Activated naive CD8-positive, alpha-beta T cell treated with anti-CD3 and anti-CD28 coated beads, Interleukin-2, amount 10 ng/mL, durations not matched to agents 7 days and 5 days (primary cell): ENCODE measurements around the gene PPFIA2. TPM values are rescaled to one million over a fixed set of nuclear protein-coding genes. Genes with fewer than 3 reads are reported as not detected.

Experiments
- ATAC-seq: fragments of 150-1000 bp; cut with Tn5 transposase; one replicate; pipeline ENCODE4 v1.10.0; 2021; ENCODE audit warnings: low read depth, moderate library complexity
- POLR2A ChIA-PET: fragments of 350-600 bp; sonication (Branson Sonifier 250); formaldehyde crosslinking; loops from one replicate; lab custom pipeline; 2021; ENCODE audit warnings: antibody characterized with exemption; lab: Charles Lee
- DNase-seq: peaks from one replicate; pipeline ENCODE4 v3.0.0; 2021
- H3K27ac Mint-ChIP-seq: one replicate; pipeline ENCODE4 v1.8.0; 2022; ENCODE audit warnings: mild to moderate bottlenecking, mixed read lengths
- H3K27me3 Mint-ChIP-seq: one replicate; pipeline ENCODE4 v1.8.0; 2022; ENCODE audit warnings: mild to moderate bottlenecking, moderate library complexity, mixed read lengths
- H3K36me3 Mint-ChIP-seq: one replicate; pipeline ENCODE4 v1.8.0; 2021; ENCODE audit warnings: mild to moderate bottlenecking, mixed read lengths
- H3K4me1 Mint-ChIP-seq: one replicate; pipeline ENCODE4 v1.8.0; 2021; ENCODE audit warnings: mixed read lengths
- H3K4me3 Mint-ChIP-seq: one replicate; pipeline ENCODE4 v1.8.0; 2022; ENCODE audit warnings: mild to moderate bottlenecking, moderate library complexity, mixed read lengths
- H3K9me3 Mint-ChIP-seq: one replicate; pipeline ENCODE4 v1.8.0; 2021; ENCODE audit warnings: mixed read lengths
- total RNA-seq, 2 experiments: library from RNA; stranded (reverse); gene quantifications; one replicate each; pipeline ENCODE4 v1.2.3, GENCODE V29; 2021

PPFIA2 gene
- total RNA-seq, 2 experiments from 2014 or later, result not detected

DNA sequence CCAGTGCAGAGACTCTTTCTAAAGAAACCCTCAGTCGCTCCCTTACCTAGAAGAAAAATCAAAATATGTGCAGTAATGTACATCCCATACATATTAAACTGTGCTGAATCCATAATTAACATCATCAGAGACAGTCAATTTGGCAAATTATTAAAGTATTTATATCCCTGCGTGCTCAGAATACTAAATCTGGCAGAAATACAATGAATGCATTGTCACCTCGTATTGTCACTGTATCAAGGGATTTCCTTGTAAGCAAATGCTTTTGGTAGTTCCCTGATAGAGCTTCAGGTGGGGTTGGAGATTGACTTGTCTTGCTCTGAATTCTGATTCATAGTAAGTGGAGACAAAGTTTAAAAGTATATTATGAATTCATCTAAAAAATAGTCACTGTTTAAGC, 319.1 kb downstream of the PPFIA2 start:
- H3K4me3 Mint-ChIP-seq, result no peak overlapping the region
- no peak overlapping the region for H3K27ac Mint-ChIP-seq
- no peaks in the 10 kb centered on the region for H3K27me3 Mint-ChIP-seq
- no peaks in the 10 kb centered on the region for H3K9me3 Mint-ChIP-seq
- POLR2A ChIA-PET, result no interaction called here
- no peak for DNase-seq
- no peaks in the 10 kb centered on the region for H3K36me3 Mint-ChIP-seq
- no peak for ATAC-seq
- no peaks in the 10 kb centered on the region for H3K4me1 Mint-ChIP-seq

DNA sequence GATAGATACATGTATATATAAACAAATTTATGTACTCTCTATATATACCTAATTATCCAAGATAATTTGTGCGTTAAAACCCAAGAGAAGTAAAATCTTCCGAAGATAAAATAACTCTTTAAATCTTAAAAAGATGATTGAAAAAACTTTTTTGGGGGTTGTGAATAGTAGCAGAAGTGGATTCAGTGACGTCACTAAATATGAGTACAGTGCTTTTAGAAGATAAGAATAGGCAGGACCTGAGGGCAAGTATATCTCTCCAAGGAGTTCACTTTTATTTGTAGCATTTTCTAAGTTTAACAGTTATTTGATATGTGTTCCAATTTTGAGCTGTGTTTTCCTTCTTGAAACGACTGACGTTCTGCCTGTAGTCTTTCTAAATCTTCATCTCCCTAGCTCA, 319.8 kb downstream of the PPFIA2 start:
- H3K27me3 Mint-ChIP-seq, result no peaks in the 10 kb centered on the region
- no peaks in the 10 kb centered on the region for H3K9me3 Mint-ChIP-seq
- no peaks in the 10 kb centered on the region for H3K36me3 Mint-ChIP-seq
- DNase-seq (no peak), ATAC-seq (no peak)
- H3K4me3 Mint-ChIP-seq, result no peak overlapping the region
- H3K27ac Mint-ChIP-seq, result no peak overlapping the region
- POLR2A ChIA-PET, result no interaction called here
- H3K4me1 Mint-ChIP-seq, result no peaks in the 10 kb centered on the region

DNA sequence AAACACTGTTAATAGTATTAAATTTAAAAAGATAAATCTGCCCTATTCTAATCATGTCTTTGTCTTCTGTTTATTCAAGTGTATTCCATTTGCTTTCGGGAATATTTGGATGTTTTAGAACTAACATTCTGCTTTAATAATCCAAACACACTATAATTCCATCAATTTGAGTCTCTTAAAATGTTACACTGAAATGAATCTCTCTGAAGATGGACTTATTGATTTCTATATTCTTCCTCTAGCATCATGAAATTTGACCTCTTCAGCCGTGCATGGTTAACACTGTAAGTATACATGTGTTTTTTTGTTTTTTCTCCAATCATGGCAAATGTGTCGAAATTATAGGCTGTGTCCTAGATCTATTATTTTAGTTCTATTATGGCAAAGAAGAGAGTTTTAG, 342.1 kb downstream of the PPFIA2 start:
- no peak for ATAC-seq
- POLR2A ChIA-PET, result no interaction called here
- H3K27ac Mint-ChIP-seq, result no peak overlapping the region

DNA sequence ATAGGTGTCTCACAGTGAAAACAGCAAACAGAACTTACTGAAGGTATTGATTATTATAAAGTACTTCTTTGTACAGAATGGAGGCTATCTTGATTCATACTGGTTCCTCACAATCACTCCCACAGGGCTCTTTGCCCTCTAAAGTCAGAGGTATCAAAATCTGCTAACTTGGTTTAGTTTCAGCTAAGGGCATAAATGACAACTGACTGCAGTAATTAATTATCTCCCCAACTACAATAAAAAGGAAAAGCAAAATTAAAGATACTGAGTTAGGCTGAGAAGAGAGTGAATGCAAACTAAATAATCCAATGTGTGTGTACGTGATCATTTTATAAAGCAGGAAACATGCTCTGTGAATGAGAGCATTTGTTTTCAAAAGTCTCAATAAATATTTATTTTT, 342.6 kb downstream of the PPFIA2 start:
- Mint-ChIP-seq H3K27me3 (no peaks in the 10 kb centered on the region), H3K27ac (no peak overlapping the region), H3K36me3 (no peaks in the 10 kb centered on the region), H3K9me3 (peaks cover 1% of the 10 kb centered on the region), H3K4me3 (no peak overlapping the region), H3K4me1 (no peaks in the 10 kb centered on the region)
- DNase-seq (no peak), ATAC-seq (no peak)
- POLR2A ChIA-PET, result no interaction called here

More for the DNA sequence above, 342.1 kb downstream of the PPFIA2 start:
- H3K9me3 Mint-ChIP-seq, result no peaks in the 10 kb centered on the region
- DNase-seq, result no peak
- no peaks in the 10 kb centered on the region for H3K27me3 Mint-ChIP-seq
- no peaks in the 10 kb centered on the region for H3K4me1 Mint-ChIP-seq
- H3K4me3 Mint-ChIP-seq, result no peak overlapping the region
- H3K36me3 Mint-ChIP-seq, result no peaks in the 10 kb centered on the region

DNA sequence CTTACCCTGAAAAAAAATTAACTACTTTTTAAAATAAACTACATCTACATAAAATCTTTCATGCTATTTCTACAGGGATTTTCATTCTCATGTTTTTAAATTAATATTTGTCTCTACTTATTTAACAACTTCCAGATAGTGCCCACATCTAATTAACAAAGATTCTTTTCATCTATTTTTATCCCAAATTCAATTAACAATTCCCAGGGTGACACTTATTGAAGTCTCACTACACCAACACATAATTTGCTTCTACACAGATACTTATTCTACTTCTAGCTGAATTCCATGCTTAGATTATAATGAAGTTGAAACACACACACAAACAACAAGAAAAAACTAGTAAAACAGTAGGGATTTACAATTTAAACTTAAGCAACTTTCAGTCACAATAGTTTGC, 344.7 kb downstream of the PPFIA2 start:
- Mint-ChIP-seq H3K4me3 (no peak overlapping the region), H3K27me3 (no peaks in the 10 kb centered on the region), H3K27ac (no peak overlapping the region), H3K4me1 (no peaks in the 10 kb centered on the region), H3K9me3 (peaks cover 4% of the 10 kb centered on the region), H3K36me3 (no peaks in the 10 kb centered on the region)
- POLR2A ChIA-PET, result no interaction called here
- DNase-seq (no peak), ATAC-seq (no peak)

DNA sequence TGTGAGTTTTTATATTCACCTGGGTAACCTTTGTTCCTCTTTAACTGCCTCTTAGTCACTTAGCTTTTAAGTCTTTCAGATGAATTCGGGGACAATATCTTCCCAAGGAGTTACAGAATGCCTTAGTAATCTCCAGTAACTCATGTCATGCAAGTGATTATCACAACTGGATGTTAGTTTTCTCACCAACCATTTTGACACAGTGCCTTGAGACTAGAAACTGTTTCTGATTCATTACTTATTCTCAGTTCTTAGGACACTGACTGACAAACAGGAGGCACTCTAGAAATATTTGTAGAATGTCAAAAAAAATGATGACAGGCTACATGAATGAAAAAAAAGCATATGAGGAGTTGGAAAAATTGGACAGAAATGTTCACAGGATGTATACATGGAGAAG, 346.2 kb downstream of the PPFIA2 start:
- Mint-ChIP-seq H3K9me3 (peaks cover 4% of the 10 kb centered on the region), H3K36me3 (no peaks in the 10 kb centered on the region), H3K4me3 (no peak overlapping the region), H3K27ac (no peak overlapping the region), H3K4me1 (no peaks in the 10 kb centered on the region), H3K27me3 (no peaks in the 10 kb centered on the region)
- ATAC-seq (no peak), DNase-seq (no peak)
- POLR2A ChIA-PET, result no interaction called here

DNA sequence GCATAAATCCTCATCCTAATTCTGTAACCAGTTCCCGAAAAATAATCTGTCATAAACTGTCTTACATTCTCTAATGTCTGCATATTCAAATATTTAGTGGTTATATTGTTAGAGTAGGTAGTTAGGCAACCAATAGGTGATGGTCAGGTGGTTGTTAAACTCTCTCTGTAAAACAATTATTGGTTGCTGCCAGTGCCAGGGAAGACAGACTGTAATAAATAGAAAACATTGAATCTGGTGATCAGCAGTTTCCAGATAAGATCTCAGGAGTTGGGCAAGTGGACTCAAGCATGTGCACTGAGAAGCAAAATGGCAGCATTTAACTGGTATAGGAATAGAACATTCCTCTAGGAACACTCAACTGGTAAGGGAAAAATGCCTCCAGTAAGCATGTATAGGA, 355.8 kb downstream of the PPFIA2 start:
- POLR2A ChIA-PET, result no interaction called here
- Mint-ChIP-seq H3K27ac (no peak overlapping the region), H3K27me3 (no peaks in the 10 kb centered on the region)

DNA sequence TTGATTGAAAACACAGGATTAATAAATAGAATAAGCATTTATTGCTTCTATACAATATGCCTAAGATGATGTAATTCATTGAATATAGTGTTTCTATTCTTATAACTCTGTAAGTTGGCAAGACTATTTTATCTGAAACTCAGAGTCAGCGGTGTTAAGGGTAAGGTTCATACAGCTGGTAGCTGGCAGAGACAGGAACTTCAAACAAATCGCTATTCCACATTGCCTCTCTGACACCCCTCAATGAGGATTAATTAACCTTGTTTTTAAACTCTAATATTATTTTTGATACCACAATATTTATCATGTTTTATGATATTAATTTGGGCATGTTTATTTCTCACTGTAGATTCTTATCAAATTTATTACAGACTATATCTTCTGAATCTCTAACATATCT, 357.9 kb downstream of the PPFIA2 start:
- no peak for DNase-seq
- Mint-ChIP-seq H3K4me3 (no peak overlapping the region), H3K27me3 (no peaks in the 10 kb centered on the region), H3K27ac (no peak overlapping the region), H3K9me3 (peaks cover 5% of the 10 kb centered on the region), H3K36me3 (no peaks in the 10 kb centered on the region), H3K4me1 (no peaks in the 10 kb centered on the region)
- no peak for ATAC-seq
- POLR2A ChIA-PET, result no interaction called here

More for the DNA sequence above, 355.8 kb downstream of the PPFIA2 start:
- Mint-ChIP-seq H3K4me3 (no peak overlapping the region), H3K4me1 (no peaks in the 10 kb centered on the region), H3K9me3 (peaks cover 5% of the 10 kb centered on the region), H3K36me3 (no peaks in the 10 kb centered on the region)
- no peak for ATAC-seq
- no peak for DNase-seq

DNA sequence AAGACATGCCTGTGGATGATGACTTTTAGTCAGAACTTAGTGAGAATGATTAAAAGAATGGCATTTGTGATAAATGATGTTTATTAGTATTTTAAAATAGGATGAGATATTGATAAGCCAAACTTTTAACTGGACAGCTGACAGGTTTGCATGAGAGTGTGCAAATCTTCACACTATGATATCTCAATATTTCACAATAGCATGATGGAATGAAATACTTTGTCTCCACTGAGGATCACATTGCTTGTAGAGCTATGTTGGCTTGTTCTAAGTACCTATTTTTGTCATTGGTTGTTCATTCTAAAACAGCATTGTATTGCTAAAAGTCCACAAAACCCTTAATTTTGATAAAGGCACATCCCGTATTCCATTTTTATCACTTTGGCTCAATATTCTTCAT, 359.1 kb downstream of the PPFIA2 start:
- H3K27me3 Mint-ChIP-seq, result no peaks in the 10 kb centered on the region
- H3K4me3 Mint-ChIP-seq, result no peak overlapping the region
- no peaks in the 10 kb centered on the region for H3K36me3 Mint-ChIP-seq
- POLR2A ChIA-PET, result no interaction called here
- peaks cover 6% of the 10 kb centered on the region for H3K9me3 Mint-ChIP-seq
- H3K4me1 Mint-ChIP-seq, result no peaks in the 10 kb centered on the region
- no peak overlapping the region for H3K27ac Mint-ChIP-seq
- DNase-seq (no peak), ATAC-seq (no peak)

DNA sequence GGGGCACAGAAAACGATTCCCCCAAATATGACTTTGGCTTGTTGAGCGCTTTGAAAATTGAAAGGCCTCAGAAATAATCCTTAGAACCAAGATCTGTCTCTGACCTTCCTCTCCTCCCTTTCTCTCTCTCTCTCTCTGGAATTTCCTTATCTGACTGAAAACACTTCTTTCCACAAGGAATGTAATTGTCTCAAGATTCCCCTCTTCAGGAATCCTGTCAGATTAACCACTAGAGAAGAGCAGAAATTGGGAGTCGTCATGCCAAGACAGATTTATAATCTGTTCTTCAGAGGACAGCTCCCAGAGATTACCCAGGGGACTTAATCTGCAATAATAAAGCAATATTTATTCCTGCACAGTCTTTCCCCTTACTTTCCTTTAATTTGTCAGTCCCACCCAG, 363.7 kb downstream of the PPFIA2 start:
- Mint-ChIP-seq H3K27me3 (no peaks in the 10 kb centered on the region), H3K36me3 (no peaks in the 10 kb centered on the region), H3K9me3 (peaks cover 6% of the 10 kb centered on the region), H3K27ac (no peak overlapping the region), H3K4me3 (no peak overlapping the region), H3K4me1 (no peaks in the 10 kb centered on the region)
- ATAC-seq, result no peak
- no peak for DNase-seq
- POLR2A ChIA-PET, result no interaction called here

DNA sequence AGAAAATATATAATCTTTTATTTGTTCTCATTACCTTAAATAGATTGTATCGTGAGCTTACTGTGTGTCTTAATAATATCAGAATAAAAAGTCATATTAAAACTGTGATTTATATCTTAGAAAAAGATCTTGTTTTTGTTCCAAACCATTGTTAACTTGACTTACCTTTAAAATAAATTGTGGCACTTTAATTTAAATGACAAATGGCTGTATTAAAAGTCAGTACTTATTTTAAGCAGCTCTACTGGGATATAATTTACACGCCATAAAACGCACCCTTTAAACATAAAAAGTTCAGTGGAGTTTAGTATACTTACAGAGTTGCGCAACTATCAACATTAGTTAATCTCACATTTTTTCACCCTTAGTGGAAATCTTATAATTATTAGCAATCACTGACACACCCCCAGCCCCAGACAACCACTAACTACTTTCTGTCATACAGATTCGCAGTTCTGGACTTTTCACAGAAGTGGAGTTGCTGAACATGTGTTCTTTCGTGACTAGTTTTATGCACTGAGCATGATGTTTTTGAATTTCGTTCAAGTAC, 369.5 kb downstream of the PPFIA2 start:
- Mint-ChIP-seq H3K9me3 (peaks cover 1% of the 10 kb centered on the region), H3K36me3 (no peaks in the 10 kb centered on the region), H3K4me3 (no peak overlapping the region), H3K27ac (no peak overlapping the region), H3K27me3 (no peaks in the 10 kb centered on the region), H3K4me1 (no peaks in the 10 kb centered on the region)
- DNase-seq (no peak), ATAC-seq (no peak)
- POLR2A ChIA-PET, result no interaction called here

DNA sequence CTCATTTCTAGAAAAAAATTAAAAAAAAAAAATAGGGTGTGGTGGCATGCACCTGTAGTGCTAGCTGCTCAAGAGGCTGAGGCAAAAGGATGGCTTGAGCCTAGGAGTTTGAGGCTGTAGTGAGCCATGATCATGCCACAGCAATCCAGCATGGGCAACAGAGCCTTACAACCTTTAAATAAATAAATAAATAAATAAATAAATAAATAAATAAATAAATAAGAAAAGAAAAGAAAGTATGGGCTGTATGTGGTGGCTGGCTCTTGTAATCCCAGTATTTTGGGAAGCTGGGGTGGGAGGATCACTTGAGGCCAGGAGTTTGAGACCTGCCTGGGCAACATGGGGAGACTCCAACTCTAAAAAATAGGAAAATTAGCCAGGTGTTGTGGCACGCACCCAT, 373.0 kb downstream of the PPFIA2 start:
- no peaks in the 10 kb centered on the region for H3K36me3 Mint-ChIP-seq
- H3K9me3 Mint-ChIP-seq, result peaks cover 1% of the 10 kb centered on the region
- no peaks in the 10 kb centered on the region for H3K4me1 Mint-ChIP-seq
- H3K27ac Mint-ChIP-seq, result no peak overlapping the region
- ATAC-seq (no peak), DNase-seq (no peak)
- POLR2A ChIA-PET, result no interaction called here
- no peak overlapping the region for H3K4me3 Mint-ChIP-seq
- H3K27me3 Mint-ChIP-seq, result no peaks in the 10 kb centered on the region

DNA sequence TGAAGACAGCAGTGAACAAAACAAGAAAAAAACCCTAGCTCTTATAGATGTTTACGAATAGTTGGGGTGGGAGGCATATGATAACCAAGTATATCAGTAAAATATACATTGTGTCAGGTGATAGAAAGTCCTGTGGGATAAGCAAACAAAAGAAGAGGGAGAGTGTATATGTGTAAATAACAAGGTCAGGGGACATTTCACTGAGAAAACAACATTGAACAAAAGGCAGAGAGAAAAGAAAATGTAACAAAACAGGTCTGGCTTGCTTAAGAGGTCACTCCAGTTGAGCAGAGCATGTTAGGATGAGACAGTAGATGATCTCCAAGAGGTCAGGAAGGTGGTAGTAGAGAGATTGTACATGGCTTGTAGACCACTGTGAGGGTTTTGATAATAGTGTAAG, 377.2 kb downstream of the PPFIA2 start:
- no peak for DNase-seq
- H3K4me3 Mint-ChIP-seq, result no peak overlapping the region
- no peaks in the 10 kb centered on the region for H3K27me3 Mint-ChIP-seq
- ATAC-seq, result no peak
- no peaks in the 10 kb centered on the region for H3K36me3 Mint-ChIP-seq
- no peaks in the 10 kb centered on the region for H3K4me1 Mint-ChIP-seq
- no peak overlapping the region for H3K27ac Mint-ChIP-seq
- H3K9me3 Mint-ChIP-seq, result peaks cover 1% of the 10 kb centered on the region
- POLR2A ChIA-PET, result no interaction called here

DNA sequence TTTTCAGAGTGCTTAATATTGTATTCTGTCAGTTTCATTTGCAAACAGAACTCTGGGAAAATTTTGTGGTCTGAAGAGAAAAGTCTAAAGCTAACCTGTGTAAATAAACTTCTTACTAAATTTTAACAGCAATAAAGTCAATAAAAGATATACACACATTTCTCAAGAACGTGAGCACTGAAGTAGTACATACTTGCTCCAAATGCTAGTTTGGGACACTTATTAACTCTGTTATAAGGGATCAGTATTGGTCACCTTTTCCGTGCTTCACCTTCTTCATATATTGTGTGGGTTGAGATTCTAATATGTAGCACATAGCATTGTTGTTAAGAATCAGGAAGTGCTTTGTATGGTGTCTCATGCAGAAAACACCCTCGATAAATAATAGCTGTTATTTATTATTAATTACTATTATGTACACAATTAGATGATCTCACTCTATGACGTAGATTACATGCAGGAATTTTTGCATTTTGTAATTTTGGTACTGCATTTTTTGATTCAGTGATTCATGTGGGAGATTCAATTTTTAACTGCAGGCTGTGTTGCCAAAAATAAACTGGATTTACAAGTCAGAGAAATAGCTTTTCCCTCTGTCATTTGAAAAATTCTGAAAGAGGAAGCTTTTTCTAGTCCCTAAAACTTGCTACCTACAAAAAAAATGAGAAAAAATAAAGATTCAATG, 380.4 kb downstream of the PPFIA2 start:
- no peak for DNase-seq
- Mint-ChIP-seq H3K27ac (no peak overlapping the region), H3K36me3 (no peaks in the 10 kb centered on the region), H3K4me1 (no peaks in the 10 kb centered on the region), H3K9me3 (no peaks in the 10 kb centered on the region), H3K27me3 (no peaks in the 10 kb centered on the region), H3K4me3 (no peak overlapping the region)
- POLR2A ChIA-PET, result no interaction called here
- no peak for ATAC-seq
